HEK293 (cell line): Measurements from ENCODE around the gene EPAS1.
"Not testable (repeated sequence)": the region's sequence is repeated elsewhere in the genome, so short reads cannot be mapped to it uniquely, and the experiment has no call there.

ENCODE experiments used
- CTCF ChIA-PET: fragments of 350-600 bp; formaldehyde crosslinking; extraction: SDS; loops from one replicate; lab custom pipeline; 2021; ENCODE audit warnings: antibody characterized with exemption; lab: Yijun Ruan, JAX
- POLR2A ChIA-PET: fragments of 300-600 bp; formaldehyde crosslinking; extraction: SDS; loops from one replicate; lab custom pipeline; 2020; ENCODE audit warnings: antibody characterized with exemption, inconsistent platforms; lab: Yijun Ruan, JAX
- H3K27ac ChIP-seq: fragments of 200-500 bp; sonication (Bioruptor generic); 2 replicates; pipeline ENCODE4 v1.5.1; 2014; ENCODE audit warnings: low read depth, low read length, control low read depth, inconsistent platforms; ENCODE audit errors: extremely low read depth
- H3K36me3 ChIP-seq, 2 experiments: fragments of 200-500 bp in 1 of 2; sonication (Bioruptor generic) in 1 of 2; 1 replicate in 1 of 2; 2 replicates in 1 of 2; pipeline ENCODE4 v1.5.1; 2014 to 2017; ENCODE audit warnings: inconsistent platforms in 2 of 2, low read length in 2 of 2; ENCODE audit not compliant: control insufficient read depth in 2 of 2, insufficient read depth in 1 of 2
- H3K4me1 ChIP-seq: fragments of 200-500 bp; sonication (Bioruptor generic); 2 replicates; pipeline ENCODE4 v1.5.1; 2014; ENCODE audit warnings: mild to moderate bottlenecking, low read length, inconsistent platforms; ENCODE audit not compliant: control insufficient read depth, insufficient read depth
- H3K4me3 ChIP-seq: 2 replicates; pipeline ENCODE4 v1.5.1; 2011; ENCODE audit warnings: low read depth, mild to moderate bottlenecking, control low read depth, low read length, moderate library complexity
- H3K9me3 ChIP-seq: fragments of 200-500 bp; sonication (Bioruptor generic); 2 replicates; pipeline ENCODE4 v1.5.1; 2014; ENCODE audit warnings: low read depth, low read length, inconsistent platforms; ENCODE audit not compliant: control insufficient read depth, insufficient read depth
- BCL6B ChIP-seq: fragments of 450-650 bp; formaldehyde crosslinking; IDR thresholded peaks from 2 replicates; pipeline ENCODE4 v1.5.1; 2017; ENCODE audit warnings: missing biosample characterization, missing genetic modification characterization
- GFI1B ChIP-seq: fragments of 450-650 bp; formaldehyde crosslinking; IDR thresholded peaks from 2 replicates; pipeline ENCODE4 v1.5.1; 2016; ENCODE audit warnings: missing biosample characterization, missing genetic modification characterization
- IKZF3 ChIP-seq: fragments of 450-650 bp; IDR thresholded peaks from 2 replicates; pipeline ENCODE4 v1.5.0; 2018; ENCODE audit warnings: missing biosample characterization, mild to moderate bottlenecking, missing genetic modification characterization, moderate library complexity
- KLF1 ChIP-seq: fragments of 450-650 bp; formaldehyde crosslinking; IDR thresholded peaks from 2 replicates; pipeline ENCODE4 v1.5.1; 2016; ENCODE audit warnings: missing biosample characterization, missing genetic modification characterization
- KLF17 ChIP-seq: fragments of 450-650 bp; formaldehyde crosslinking; IDR thresholded peaks from 2 replicates; pipeline ENCODE4 v1.5.1; 2016; ENCODE audit warnings: missing biosample characterization, missing genetic modification characterization
- PRDM6 ChIP-seq: fragments of 450-650 bp; formaldehyde crosslinking; IDR thresholded peaks from 2 replicates; pipeline ENCODE4 v1.5.1; 2017; ENCODE audit warnings: missing biosample characterization, missing genetic modification characterization
- SP7 ChIP-seq: fragments of 450-650 bp; formaldehyde crosslinking; IDR thresholded peaks from 2 replicates; pipeline ENCODE4 v1.5.1; 2016; ENCODE audit warnings: missing biosample characterization, missing genetic modification characterization
- TRIM28 ChIP-seq: IDR thresholded peaks from 2 replicates; pipeline ENCODE4 v1.6.1; 2011; ENCODE audit warnings: low read length, control low read depth, borderline replicate concordance
- ZBTB11 ChIP-seq: fragments of 450-650 bp; formaldehyde crosslinking; conservative IDR thresholded peaks from 2 replicates; pipeline ENCODE4 v1.5.1; 2016; ENCODE audit warnings: low read depth, missing biosample characterization, missing genetic modification characterization
- ZBTB49 ChIP-seq: fragments of 450-650 bp; formaldehyde crosslinking; IDR thresholded peaks from 2 replicates; pipeline ENCODE4 v1.5.1; 2016; ENCODE audit warnings: missing biosample characterization, missing genetic modification characterization, low read depth
- ZBTB8A ChIP-seq: fragments of 450-650 bp; formaldehyde crosslinking; IDR thresholded peaks from 2 replicates; pipeline ENCODE4 v1.5.1; 2016; ENCODE audit warnings: missing biosample characterization, missing genetic modification characterization
- ZNF10 ChIP-seq: fragments of 450-650 bp; formaldehyde crosslinking; IDR thresholded peaks from 2 replicates; pipeline ENCODE4 v1.5.1; 2017; ENCODE audit warnings: missing biosample characterization, missing genetic modification characterization
- ZNF112 ChIP-seq: fragments of 450-650 bp; formaldehyde crosslinking; IDR thresholded peaks from 2 replicates; pipeline ENCODE4 v1.5.0; 2017; ENCODE audit warnings: missing biosample characterization, missing genetic modification characterization
- ZNF121 ChIP-seq: fragments of 450-650 bp; formaldehyde crosslinking; IDR thresholded peaks from 2 replicates; pipeline ENCODE4 v1.5.1; 2016; ENCODE audit warnings: missing biosample characterization, missing genetic modification characterization
- ZNF169 ChIP-seq: fragments of 450-650 bp; formaldehyde crosslinking; IDR thresholded peaks from 2 replicates; pipeline ENCODE4 v1.5.1; 2016; ENCODE audit warnings: missing biosample characterization, missing genetic modification characterization
- ZNF221 ChIP-seq: fragments of 450-650 bp; formaldehyde crosslinking; IDR thresholded peaks from 2 replicates; pipeline ENCODE4 v1.5.1; 2017; ENCODE audit warnings: missing biosample characterization, missing genetic modification characterization, borderline replicate concordance
- ZNF239 ChIP-seq: fragments of 450-650 bp; formaldehyde crosslinking; IDR thresholded peaks from 2 replicates; pipeline ENCODE4 v1.5.1; 2016; ENCODE audit warnings: missing biosample characterization, missing genetic modification characterization
- ZNF335 ChIP-seq: fragments of 450-650 bp; formaldehyde crosslinking; conservative IDR thresholded peaks from 2 replicates; pipeline ENCODE4 v1.5.1; 2016; ENCODE audit warnings: missing biosample characterization, missing genetic modification characterization
- ZNF37A ChIP-seq: fragments of 450-650 bp; IDR thresholded peaks from 2 replicates; pipeline ENCODE4 v1.5.1; 2018; ENCODE audit warnings: missing biosample characterization, missing genetic modification characterization
- ZNF404 ChIP-seq: fragments of 450-650 bp; formaldehyde crosslinking; IDR thresholded peaks from 2 replicates; pipeline ENCODE4 v1.5.1; 2017; ENCODE audit warnings: missing biosample characterization, missing genetic modification characterization
- ZNF530 ChIP-seq: fragments of 450-650 bp; formaldehyde crosslinking; IDR thresholded peaks from 2 replicates; pipeline ENCODE4 v1.5.1; 2016; ENCODE audit warnings: low read depth, missing biosample characterization, missing genetic modification characterization
- ZNF747 ChIP-seq: fragments of 450-650 bp; formaldehyde crosslinking; IDR thresholded peaks from 2 replicates; pipeline ENCODE4 v1.5.1; 2016; ENCODE audit warnings: missing biosample characterization, missing genetic modification characterization

The EPAS1 gene

GRCh38 chr2:46393865-46394264, 96.7 kb downstream of the EPAS1 start:
- Histone ChIP-seq H3K36me3 (no peaks in the 10 kb centered on the region), H3K9me3 (no peaks in the 10 kb centered on the region), H3K27ac (no peak overlapping the region), H3K4me1 (no peaks in the 10 kb centered on the region), H3K4me3 (no peak overlapping the region)
- ChIA-PET POLR2A (interaction anchor here (1.1 kb wide), 1 partner anchor 11 kb away, joined by 3 read pairs; no protein-coding TSS in a partner anchor), CTCF (interaction anchor here (0.7 to 1.6 kb wide), 3 partner anchors 14 to 67 kb away, joined by 3 to 4 read pairs (median 3); no protein-coding TSS in a partner anchor)
- TF ChIP-seq ZBTB11: no peak
- no peak for TF ChIP-seq KLF1
- TF ChIP-seq ZNF37A (tag by site-specific recombination): no peak
- TF ChIP-seq ZNF335 (tag by site-specific recombination): no peak
- TF ChIP-seq ZBTB49 (tag by site-specific recombination): no peak
- TF ChIP-seq GFI1B: no peak
- no peak for TF ChIP-seq ZNF10 (tag by site-specific recombination)

- H3K4me1 ChIP-seq: no peaks in the 10 kb centered on the region
- no peak overlapping the region for H3K4me3 ChIP-seq
- POLR2A ChIA-PET: interaction anchor here (0.7 kb wide), 2 partner anchors 19 to 20 kb away, joined by 3 read pairs; no protein-coding TSS in a partner anchor
- TF ChIP-seq ZNF747 (tag by site-specific recombination) (no peak), PRDM6 (no peak), ZBTB8A (tag by site-specific recombination) (no peak), TRIM28 (no peak), ZNF112 (tag by site-specific recombination) (no peak), ZNF221 (tag by site-specific recombination) (no peak), KLF17 (tag by site-specific recombination) (no peak), ZNF239 (tag by site-specific recombination) (no peak), ZNF530 (no peak), BCL6B (tag by site-specific recombination) (no peak), SP7 (tag by site-specific recombination) (no peak), IKZF3 (tag by site-specific recombination) (no peak), ZNF121 (tag by site-specific recombination) (no peak), ZNF169 (tag by site-specific recombination) (no peak), ZNF404 (tag by site-specific recombination) (no peak)
- H3K36me3 ChIP-seq: no peaks in the 10 kb centered on the region
- H3K9me3 ChIP-seq: no peaks in the 10 kb centered on the region
- no peak overlapping the region for H3K27ac ChIP-seq
- CTCF ChIA-PET: interaction anchor here (1.6 kb wide), 1 partner anchor 66 kb away, joined by 3 read pairs; no protein-coding TSS in a partner anchor
These were observed 97.7 kb downstream of the EPAS1 start for GRCh38 chr2:46394649-46395510.

GRCh38 chr2:46395730-46396129, 98.5 kb downstream of the EPAS1 start:
- H3K27ac ChIP-seq, H3K36me3 ChIP-seq, H3K4me1 ChIP-seq, H3K9me3 ChIP-seq, H3K4me3 ChIP-seq: not testable (repeated sequence)
- ChIA-PET CTCF (interaction anchor here (1.6 kb wide), 1 partner anchor 65 kb away, joined by 3 read pairs; no protein-coding TSS in a partner anchor), POLR2A (interaction anchor here (0.6 to 0.7 kb wide), 2 partner anchors 21 to 69 kb away, joined by 3 read pairs; no protein-coding TSS in a partner anchor)
